ENCODE measurements around the gene CXCL12.

Gene CXCL12

GRCh38 chr10:44361109-44361508 lies 23.8 kb downstream of the CXCL12 start:
- DNase-seq = no peak

GRCh38 chr10:44358080-44358771 lies 26.7 kb downstream of the CXCL12 start:
- no peak for DNase-seq

GRCh38 chr10:44357023-44357540 lies 27.8 kb downstream of the CXCL12 start:
- DNase-seq = no peak

GRCh38 chr10:44356139-44357022 lies 28.5 kb downstream of the CXCL12 start:
- DNase-seq = no peak

GRCh38 chr10:44355630-44356029 lies 29.3 kb downstream of the CXCL12 start:
- DNase-seq = no peak

- DNase-seq = no peak
Observed at GRCh38 chr10:44354771-44355170, 30.1 kb downstream of the CXCL12 start.

- DNase-seq = no peak
Observed at GRCh38 chr10:44353721-44354120, 31.2 kb downstream of the CXCL12 start.

GRCh38 chr10:44353128-44353390 lies 31.8 kb downstream of the CXCL12 start:
- DNase-seq = no peak

- DNase-seq = no peak
Observed at GRCh38 chr10:44352316-44353127, 32.4 kb downstream of the CXCL12 start.

GRCh38 chr10:44348496-44348895 lies 36.4 kb downstream of the CXCL12 start:
- no peak for DNase-seq

- no peak for DNase-seq
Observed at GRCh38 chr10:44347609-44348400, 37.1 kb downstream of the CXCL12 start.

GRCh38 chr10:44344727-44345126 lies 40.2 kb downstream of the CXCL12 start:
- no peak for DNase-seq

GRCh38 chr10:44343843-44344242 lies 41.1 kb downstream of the CXCL12 start:
- no peak for DNase-seq

GRCh38 chr10:44341886-44342285 lies 43.0 kb downstream of the CXCL12 start:
- DNase-seq = no peak

GRCh38 chr10:44340557-44340956 lies 44.3 kb downstream of the CXCL12 start:
- DNase-seq = no peak

GRCh38 chr10:44339218-44339617 lies 45.7 kb downstream of the CXCL12 start:
- DNase-seq = no peak

- DNase-seq = no peak
Observed at GRCh38 chr10:44337081-44337480, 47.8 kb downstream of the CXCL12 start.

GRCh38 chr10:44335330-44336021 lies 49.4 kb downstream of the CXCL12 start:
- DNase-seq = no peak

GRCh38 chr10:44334621-44335184 lies 50.2 kb downstream of the CXCL12 start:
- DNase-seq = no peak

- no peak for DNase-seq
Observed at GRCh38 chr10:44334091-44334490, 50.8 kb downstream of the CXCL12 start.

- DNase-seq = no peak
Observed at GRCh38 chr10:44333511-44333910, 51.4 kb downstream of the CXCL12 start.

GRCh38 chr10:44332465-44332864 lies 52.4 kb downstream of the CXCL12 start:
- no peak for DNase-seq
